Activated T-helper 2 cell treated with anti-CD3 and anti-CD28 coated beads, Interferon-gamma antibody, Interleukin-2, Interleukin-4, amounts not matched to agents 10 μg/mL and 5 μg/mL and 100 μg/mL, durations not matched to agents 14 hours and 24 hours and 36 hours (primary cell): ENCODE results near the gene MARVELD3. TPM values are rescaled to one million over a fixed set of nuclear protein-coding genes. Genes with fewer than 3 reads are reported as not detected.
"Not testable (repeated sequence)": the region's sequence is repeated elsewhere in the genome, so short reads cannot be mapped to it uniquely, and the experiment has no call there.

ENCODE experiments used
- DNase-seq: peaks from one replicate; pipeline ENCODE4 v3.0.0; 2021; ENCODE audit warnings: low spot score
- H3K27ac Mint-ChIP-seq: one replicate; pipeline ENCODE4 v1.8.0; 2021; ENCODE audit warnings: mixed read lengths
- H3K27me3 Mint-ChIP-seq: one replicate; pipeline ENCODE4 v1.8.0; 2021; ENCODE audit warnings: low read depth, mixed read lengths
- H3K36me3 Mint-ChIP-seq: one replicate; pipeline ENCODE4 v1.8.0; 2021; ENCODE audit warnings: low read depth, mixed read lengths
- H3K4me1 Mint-ChIP-seq: one replicate; pipeline ENCODE4 v1.8.0; 2021; ENCODE audit warnings: low read depth, mixed read lengths
- H3K4me3 Mint-ChIP-seq: one replicate; pipeline ENCODE4 v1.8.0; 2021; ENCODE audit warnings: low read depth, mild to moderate bottlenecking, moderate library complexity, mixed read lengths
- H3K9me3 Mint-ChIP-seq: one replicate; pipeline ENCODE4 v1.8.0; 2021; ENCODE audit warnings: mixed read lengths
- intact Hi-C: fragments of 100-400 bp; cut with micrococcal nuclease; formaldehyde crosslinking; loops from one replicate; pipeline ENCODE4 v1.15.1; 2023
- total RNA-seq: library from RNA; stranded (reverse); gene quantifications from 2 replicates; pipeline ENCODE4 v1.2.3, GENCODE V29; 2022

The MARVELD3 gene
- total RNA-seq = not detected in 2 replicates

GRCh38 chr16:71626018-71626857, at the start of gene MARVELD3:
TSS of gene MARVELD3 (plus strand) at chr16:71626184. CDS start at chr16:71626230, 46 bp downstream.
- no peak within 1 kb of the TSS for H3K27ac Mint-ChIP-seq
- peaks cover 17% of the 10 kb centered on the region for H3K27me3 Mint-ChIP-seq
- intact Hi-C loops = no loop called here
- no peak for DNase-seq
- peaks cover 6% of the 10 kb centered on the region for H3K4me1 Mint-ChIP-seq
- no peaks in the 10 kb centered on the region for H3K9me3 Mint-ChIP-seq
- peak within 1 kb of the TSS; percentile 23 for H3K4me3 Mint-ChIP-seq
- H3K36me3 Mint-ChIP-seq = no peaks in the 10 kb centered on the region

- intact Hi-C loops = no loop called here
- no peak within 1 kb of the TSS for H3K4me3 Mint-ChIP-seq
- no peak for DNase-seq
- peaks cover 8% of the 10 kb centered on the region for H3K27me3 Mint-ChIP-seq
- H3K27ac Mint-ChIP-seq = no peak within 1 kb of the TSS
- H3K36me3 Mint-ChIP-seq = no peaks in the 10 kb centered on the region
- no peaks in the 10 kb centered on the region for H3K9me3 Mint-ChIP-seq
- H3K4me1 Mint-ChIP-seq = no peaks in the 10 kb centered on the region
Measured at GRCh38 chr16:71576971-71577370, 49.0 kb upstream of the MARVELD3 start, which contains the start of gene TAT. TSS of gene TAT (minus strand) at chr16:71577092. CDS start at chr16:71576415, 677 bp downstream.

GRCh38 chr16:71582553-71582848, 43.5 kb upstream of the MARVELD3 start:
- H3K4me1 Mint-ChIP-seq, intact Hi-C loops, H3K27me3 Mint-ChIP-seq, H3K9me3 Mint-ChIP-seq, DNase-seq, H3K36me3 Mint-ChIP-seq, H3K4me3 Mint-ChIP-seq, H3K27ac Mint-ChIP-seq: not testable (repeated sequence)

- no peaks in the 10 kb centered on the region for H3K4me1 Mint-ChIP-seq
- no peaks in the 10 kb centered on the region for H3K36me3 Mint-ChIP-seq
- H3K4me3 Mint-ChIP-seq = no peak overlapping the region
- H3K9me3 Mint-ChIP-seq = no peaks in the 10 kb centered on the region
- H3K27ac Mint-ChIP-seq = no peak overlapping the region
- DNase-seq = no peak
- intact Hi-C loops = no loop called here
- H3K27me3 Mint-ChIP-seq = peaks cover 11% of the 10 kb centered on the region
Measured at GRCh38 chr16:71584543-71585317, 41.3 kb upstream of the MARVELD3 start.

GRCh38 chr16:71585318-71585703, 40.7 kb upstream of the MARVELD3 start:
- H3K27ac Mint-ChIP-seq = no peak overlapping the region
- H3K36me3 Mint-ChIP-seq = no peaks in the 10 kb centered on the region
- DNase-seq = no peak
- H3K27me3 Mint-ChIP-seq = peaks cover 11% of the 10 kb centered on the region
- no peaks in the 10 kb centered on the region for H3K4me1 Mint-ChIP-seq
- intact Hi-C loops = no loop called here
- H3K4me3 Mint-ChIP-seq = no peak overlapping the region
- no peaks in the 10 kb centered on the region for H3K9me3 Mint-ChIP-seq

- intact Hi-C loops, H3K36me3 Mint-ChIP-seq, H3K27ac Mint-ChIP-seq, H3K4me3 Mint-ChIP-seq, H3K4me1 Mint-ChIP-seq, H3K9me3 Mint-ChIP-seq, DNase-seq: not testable (repeated sequence)
- H3K27me3 Mint-ChIP-seq = peaks cover 16% of the 10 kb centered on the region
Measured at GRCh38 chr16:71589334-71589733, 36.6 kb upstream of the MARVELD3 start.

- H3K4me3 Mint-ChIP-seq, DNase-seq, H3K27ac Mint-ChIP-seq: not testable (repeated sequence)
Measured at GRCh38 chr16:71590071-71590470, 35.9 kb upstream of the MARVELD3 start.

GRCh38 chr16:71590584-71590983, 35.4 kb upstream of the MARVELD3 start:
- intact Hi-C loops = no loop called here
- Mint-ChIP-seq H3K27ac (no peak overlapping the region), H3K4me3 (no peak overlapping the region), H3K36me3 (no peaks in the 10 kb centered on the region), H3K27me3 (peaks cover 15% of the 10 kb centered on the region), H3K4me1 (no peaks in the 10 kb centered on the region), H3K9me3 (no peaks in the 10 kb centered on the region)
- DNase-seq = no peak

More at GRCh38 chr16:71590071-71590470, 35.9 kb upstream of the MARVELD3 start:
- intact Hi-C loops, H3K36me3 Mint-ChIP-seq, H3K9me3 Mint-ChIP-seq, H3K4me1 Mint-ChIP-seq: not testable (repeated sequence)
- H3K27me3 Mint-ChIP-seq = peaks cover 15% of the 10 kb centered on the region

GRCh38 chr16:71591917-71592316, 34.1 kb upstream of the MARVELD3 start:
- H3K27ac Mint-ChIP-seq = no peak overlapping the region
- H3K27me3 Mint-ChIP-seq = peaks cover 19% of the 10 kb centered on the region
- no peak overlapping the region for H3K4me3 Mint-ChIP-seq
- H3K9me3 Mint-ChIP-seq = no peaks in the 10 kb centered on the region
- H3K4me1 Mint-ChIP-seq = no peaks in the 10 kb centered on the region
- no peak for DNase-seq
- H3K36me3 Mint-ChIP-seq = no peaks in the 10 kb centered on the region
- intact Hi-C loops = no loop called here

- H3K9me3 Mint-ChIP-seq = no peaks in the 10 kb centered on the region
- no peak overlapping the region for H3K4me3 Mint-ChIP-seq
- H3K27ac Mint-ChIP-seq = no peak overlapping the region
- intact Hi-C loops = no loop called here
- no peak for DNase-seq
- H3K36me3 Mint-ChIP-seq = no peaks in the 10 kb centered on the region
- no peaks in the 10 kb centered on the region for H3K4me1 Mint-ChIP-seq
- H3K27me3 Mint-ChIP-seq = peaks cover 15% of the 10 kb centered on the region
Measured at GRCh38 chr16:71593048-71593999, 32.7 kb upstream of the MARVELD3 start.

- no peak overlapping the region for H3K4me3 Mint-ChIP-seq
- H3K27ac Mint-ChIP-seq = no peak overlapping the region
- H3K9me3 Mint-ChIP-seq = no peaks in the 10 kb centered on the region
- DNase-seq = no peak
- no peaks in the 10 kb centered on the region for H3K4me1 Mint-ChIP-seq
- no peaks in the 10 kb centered on the region for H3K36me3 Mint-ChIP-seq
- intact Hi-C loops = no loop called here
- peaks cover 15% of the 10 kb centered on the region for H3K27me3 Mint-ChIP-seq
Measured at GRCh38 chr16:71594000-71594646, 31.9 kb upstream of the MARVELD3 start.

GRCh38 chr16:71595340-71595826, 30.6 kb upstream of the MARVELD3 start:
- intact Hi-C loops, H3K27ac Mint-ChIP-seq, H3K36me3 Mint-ChIP-seq, DNase-seq, H3K4me1 Mint-ChIP-seq, H3K4me3 Mint-ChIP-seq, H3K9me3 Mint-ChIP-seq: not testable (repeated sequence)
- H3K27me3 Mint-ChIP-seq = peaks cover 15% of the 10 kb centered on the region
